ENCODE results near the gene EFR3B. TPM values are rescaled to one million over a fixed set of nuclear protein-coding genes. Genes with fewer than 3 reads are reported as not detected.

The EFR3B gene
- polyA plus RNA-seq, 1 of the 3 experiments (the other 2 are of a cell fraction): 1.5 TPM

GRCh38 chr2:25176541-25177181 is 134.8 kb downstream of the EFR3B start:
- Histone ChIP-seq H3K27me3 (ENCODE audit: insufficient read depth) (peaks cover 22% of the 10 kb centered on the region), H4K20me1 (ENCODE audit: insufficient read depth) (no peaks in the 10 kb centered on the region), H3K9me3 (no peaks in the 10 kb centered on the region; the same call in 1 of the 2 replicates), H2AFZ (ENCODE audit: low read depth) (no peak overlapping the region), H3K9me2 (no peaks in the 10 kb centered on the region), H3F3A (replicated peaks; ENCODE audit: insufficient read depth) (no peaks in the 10 kb centered on the region), H3K36me3 (replicated peaks in 1 of 2; ENCODE audit: control insufficient read depth in 1 of 2, insufficient read depth in 2 of 2, low read length in 1 of 2) (no peaks in the 10 kb centered on the region), H3K4me1 (ENCODE audit: control insufficient read depth in 1 of 2, insufficient read depth in 2 of 2, low read depth in 1 of 2, low read length in 1 of 2) (peaks cover 0 to 6% of the 10 kb centered on the region in 2 experiments; a peak in 1 of 4 replicates), H3K9ac (no peak overlapping the region), H3K4me2 (no peak overlapping the region), H3K27ac (ENCODE audit: low read depth in 2 of 2, low read length in 1 of 2) (no peak overlapping the region), H3K79me2 (ENCODE audit: insufficient read depth) (no peaks in the 10 kb centered on the region), H3K4me3 (ENCODE audit: low read depth in 2 of 2, low read length in 1 of 2) (no peak overlapping the region)
- TF ChIP-seq RCOR1 (IDR thresholded peaks at IDR 0.05; ENCODE audit: low read length): peak; percentile 50; the same call in 1 of the 2 replicates
- no peak for TF ChIP-seq JUND (IDR thresholded peaks at IDR 0.05)
- ChIA-PET CTCF (interaction anchor here (0.9 to 4.0 kb wide), 4 partner anchors 10 to 48 kb away, joined by 3 to 29 read pairs (median 4); no protein-coding TSS in a partner anchor), POLR2A (no interaction called here)
- WGBS (ENCODE audit: low lambda C conversion rate): 57% methylated on average over 5 of the region's 5 CpGs
- DNase-seq: peak; percentile 58

DNA sequence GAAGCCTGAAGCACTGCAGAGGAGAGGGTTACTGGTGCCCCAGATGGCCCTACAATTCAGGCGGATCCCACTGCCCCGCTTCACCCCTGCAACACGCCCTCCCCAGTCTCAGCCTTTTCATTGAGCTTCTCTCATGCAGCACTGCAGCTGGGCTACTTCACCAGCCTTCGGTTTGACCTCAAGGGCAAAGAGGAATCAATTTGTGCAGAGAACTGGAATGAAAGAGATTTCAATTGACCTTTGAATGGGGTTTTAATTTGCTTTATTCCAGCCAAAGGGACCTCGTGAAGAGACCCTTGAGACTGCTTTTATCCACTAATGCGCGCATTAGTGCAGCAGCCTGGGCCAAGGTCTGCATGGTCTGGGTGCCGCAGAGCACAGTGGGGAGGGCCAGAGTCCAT is 135.3 kb downstream of the EFR3B start:
- ChIA-PET POLR2A (no interaction called here), CTCF (interaction anchor here (0.9 to 4.0 kb wide), 6 partner anchors 10 to 482 kb away, joined by 3 to 29 read pairs (median 4); no protein-coding TSS in a partner anchor)

More for the DNA sequence above, 135.3 kb downstream of the EFR3B start:
- no peak overlapping the region for H3K9ac ChIP-seq
- no peaks in the 10 kb centered on the region for H3K36me3 ChIP-seq (replicated peaks in 1 of 2; ENCODE audit: control insufficient read depth in 1 of 2, insufficient read depth in 2 of 2, low read length in 1 of 2)
- H4K20me1 ChIP-seq (ENCODE audit: insufficient read depth): no peaks in the 10 kb centered on the region
- H3K79me2 ChIP-seq (ENCODE audit: insufficient read depth): no peaks in the 10 kb centered on the region
- WGBS (ENCODE audit: low lambda C conversion rate): 63% methylated on average over 8 of the region's 8 CpGs
- TF ChIP-seq FOXM1 (IDR thresholded peaks at IDR 0.05; ENCODE audit: low read depth) (no peak), JUND (IDR thresholded peaks at IDR 0.05) (no peak), EZH2phosphoT487 (IDR thresholded peaks at IDR 0.05; ENCODE audit: borderline replicate concordance, low read depth) (no peak), RCOR1 (IDR thresholded peaks at IDR 0.05; ENCODE audit: low read length) (no peak), ZBTB33 (IDR thresholded peaks at IDR 0.05; ENCODE audit: borderline replicate concordance, low read depth) (no peak), TEAD4 (IDR thresholded peaks at IDR 0.05; ENCODE audit: borderline replicate concordance, insufficient read depth) (no peak), CHD2 (IDR thresholded peaks at IDR 0.05; ENCODE audit: low read length, partially characterized antibody) (no peak), PBX3 (IDR thresholded peaks at IDR 0.05) (no peak), FOXJ3 (CRISPR knock-in tag; IDR thresholded peaks at IDR 0.05) (no peak), SMC3 (IDR thresholded peaks at IDR 0.05; ENCODE audit: low read depth, low read length) (no peak), GABPA (IDR thresholded peaks at IDR 0.05; ENCODE audit: low read depth) (no peak), NFIC (IDR thresholded peaks at IDR 0.05; ENCODE audit: borderline replicate concordance) (no peak), GATA2 (CRISPR knock-in tag; IDR thresholded peaks at IDR 0.05) (no peak), RFX5 (IDR thresholded peaks at IDR 0.05; ENCODE audit: low read length) (no peak)
- TF ChIP-seq, protein P1, sequence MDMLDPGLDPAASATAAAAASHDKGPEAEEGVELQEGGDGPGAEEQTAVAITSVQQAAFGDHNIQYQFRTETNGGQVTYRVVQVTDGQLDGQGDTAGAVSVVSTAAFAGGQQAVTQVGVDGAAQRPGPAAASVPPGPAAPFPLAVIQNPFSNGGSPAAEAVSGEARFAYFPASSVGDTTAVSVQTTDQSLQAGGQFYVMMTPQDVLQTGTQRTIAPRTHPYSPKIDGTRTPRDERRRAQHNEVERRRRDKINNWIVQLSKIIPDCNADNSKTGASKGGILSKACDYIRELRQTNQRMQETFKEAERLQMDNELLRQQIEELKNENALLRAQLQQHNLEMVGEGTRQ (IDR thresholded peaks at IDR 0.05; ENCODE audit: borderline replicate concordance, low read depth, low read length): no peak
- TF ChIP-seq, protein P2, sequence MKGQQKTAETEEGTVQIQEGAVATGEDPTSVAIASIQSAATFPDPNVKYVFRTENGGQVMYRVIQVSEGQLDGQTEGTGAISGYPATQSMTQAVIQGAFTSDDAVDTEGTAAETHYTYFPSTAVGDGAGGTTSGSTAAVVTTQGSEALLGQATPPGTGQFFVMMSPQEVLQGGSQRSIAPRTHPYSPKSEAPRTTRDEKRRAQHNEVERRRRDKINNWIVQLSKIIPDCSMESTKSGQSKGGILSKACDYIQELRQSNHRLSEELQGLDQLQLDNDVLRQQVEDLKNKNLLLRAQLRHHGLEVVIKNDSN (IDR thresholded peaks at IDR 0.05; ENCODE audit: borderline replicate concordance, low read depth): no peak
- H3K9me2 ChIP-seq: no peaks in the 10 kb centered on the region
- peak; percentile 72 for DNase-seq
- H2AFZ ChIP-seq (ENCODE audit: low read depth): no peak overlapping the region
- H3K9me3 ChIP-seq: peaks cover 3% of the 10 kb centered on the region; the same call in 1 of the 2 replicates
- peaks cover 0 to 6% of the 10 kb centered on the region in 2 experiments; a peak in 1 of 4 replicates for H3K4me1 ChIP-seq (ENCODE audit: control insufficient read depth in 1 of 2, insufficient read depth in 2 of 2, low read depth in 1 of 2, low read length in 1 of 2)
- H3K4me3 ChIP-seq (ENCODE audit: low read depth in 2 of 2, low read length in 1 of 2): no peak overlapping the region
- H3K4me2 ChIP-seq: no peak overlapping the region
- no peaks in the 10 kb centered on the region for H3F3A ChIP-seq (replicated peaks; ENCODE audit: insufficient read depth)
- no peak overlapping the region for H3K27ac ChIP-seq (ENCODE audit: low read depth in 2 of 2, low read length in 1 of 2)
- H3K27me3 ChIP-seq (ENCODE audit: insufficient read depth): peaks cover 22% of the 10 kb centered on the region

Measured in SK-N-SH (cell line).